Endothelial cell of umbilical vein (primary cell): ENCODE results near the gene ZNF804A.

Experiments
- EZH2 ChIP-seq: IDR thresholded peaks from 2 replicates; pipeline ENCODE4 v1.6.1; 2012; ENCODE audit warnings: borderline replicate concordance, low read depth, mild to moderate bottlenecking, moderate library complexity, low read length, inconsistent platforms; ENCODE audit not compliant: severe bottlenecking
- POLR2A ChIP-seq: IDR thresholded peaks from 2 replicates; pipeline ENCODE4 v1.6.1; 2012; ENCODE audit warnings: low read depth, mild to moderate bottlenecking, control low read depth, low read length

GRCh38 chr2:184875911-184876310 lies 277.6 kb downstream of the ZNF804A start:
- TF ChIP-seq POLR2A (no peak), EZH2 (no peak)
